Measurements from ENCODE around the gene B3GNT7.

DNA sequence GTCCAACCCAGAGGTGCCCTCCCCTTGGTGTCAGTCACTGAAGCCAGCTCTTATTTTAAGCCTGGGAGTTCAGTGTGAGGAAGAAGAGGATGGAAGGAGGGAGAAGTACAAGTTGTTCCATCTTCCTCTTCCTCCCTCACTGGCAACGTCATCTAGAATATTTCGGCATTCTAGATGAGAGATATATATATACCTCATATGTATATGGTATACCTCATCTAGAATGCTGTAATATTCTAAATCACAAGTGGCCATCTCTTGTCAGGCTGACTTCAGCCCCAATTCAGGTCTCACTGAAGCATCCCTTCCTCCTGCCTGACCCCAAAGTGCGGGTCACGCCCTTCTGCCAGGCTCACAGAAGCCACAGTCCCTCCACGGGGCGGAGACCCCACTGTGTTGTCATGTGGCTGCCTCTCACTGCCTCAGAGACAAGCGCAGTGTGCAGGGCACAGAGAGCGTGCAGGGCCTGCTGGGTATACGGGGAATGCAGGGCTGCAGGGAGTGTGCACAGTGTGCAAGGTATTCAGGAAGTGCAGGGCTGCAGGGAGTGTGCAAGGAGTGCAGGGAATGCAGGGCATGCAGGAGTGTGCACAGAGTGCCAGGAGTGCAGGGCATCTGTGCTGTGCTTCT lies 32.8 kb upstream of the B3GNT7 start:
- TF ChIP-seq, protein P1, sequence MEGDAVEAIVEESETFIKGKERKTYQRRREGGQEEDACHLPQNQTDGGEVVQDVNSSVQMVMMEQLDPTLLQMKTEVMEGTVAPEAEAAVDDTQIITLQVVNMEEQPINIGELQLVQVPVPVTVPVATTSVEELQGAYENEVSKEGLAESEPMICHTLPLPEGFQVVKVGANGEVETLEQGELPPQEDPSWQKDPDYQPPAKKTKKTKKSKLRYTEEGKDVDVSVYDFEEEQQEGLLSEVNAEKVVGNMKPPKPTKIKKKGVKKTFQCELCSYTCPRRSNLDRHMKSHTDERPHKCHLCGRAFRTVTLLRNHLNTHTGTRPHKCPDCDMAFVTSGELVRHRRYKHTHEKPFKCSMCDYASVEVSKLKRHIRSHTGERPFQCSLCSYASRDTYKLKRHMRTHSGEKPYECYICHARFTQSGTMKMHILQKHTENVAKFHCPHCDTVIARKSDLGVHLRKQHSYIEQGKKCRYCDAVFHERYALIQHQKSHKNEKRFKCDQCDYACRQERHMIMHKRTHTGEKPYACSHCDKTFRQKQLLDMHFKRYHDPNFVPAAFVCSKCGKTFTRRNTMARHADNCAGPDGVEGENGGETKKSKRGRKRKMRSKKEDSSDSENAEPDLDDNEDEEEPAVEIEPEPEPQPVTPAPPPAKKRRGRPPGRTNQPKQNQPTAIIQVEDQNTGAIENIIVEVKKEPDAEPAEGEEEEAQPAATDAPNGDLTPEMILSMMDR (IDR thresholded peaks at IDR 0.05 in 8 of 11, conservative IDR thresholded peaks at IDR 0.05 in 3 of 11): no peak
- TF ChIP-seq POLR2AphosphoS5 (IDR thresholded peaks at IDR 0.05) (peak in 1 of 3 donors; percentile 24), POLR2A (IDR thresholded peaks at IDR 0.05) (no peak)

Data from spleen (tissue), 7 donors.